HG03060 (cell line): ENCODE measurements around the gene CDK12.

ENCODE experiments used
- ATAC-seq: cut with Tn5 transposase; IDR thresholded peaks from one replicate; pipeline ENCODE4 v1.9.1; 2021; ENCODE audit warnings: low read depth, moderate number of reproducible peaks; ENCODE audit not compliant: unreplicated experiment

CDK12 gene

GRCh38 chr17:39547713-39548478 lies 86.6 kb downstream of the CDK12 start:
- no peak for ATAC-seq

GRCh38 chr17:39548494-39549225 lies 87.4 kb downstream of the CDK12 start:
- no peak for ATAC-seq

GRCh38 chr17:39549747-39550573 lies 88.7 kb downstream of the CDK12 start:
- ATAC-seq, result no peak

GRCh38 chr17:39551879-39552278 lies 90.6 kb downstream of the CDK12 start:
- ATAC-seq, result no peak

GRCh38 chr17:39553341-39553945 lies 92.2 kb downstream of the CDK12 start:
- ATAC-seq, result no peak

- no peak for ATAC-seq
These were observed 94.1 kb downstream of the CDK12 start for GRCh38 chr17:39555368-39555767.

GRCh38 chr17:39556423-39556822 lies 95.1 kb downstream of the CDK12 start:
- ATAC-seq, result no peak

GRCh38 chr17:39562395-39562794 lies 101.1 kb downstream of the CDK12 start:
- ATAC-seq, result no peak

- no peak for ATAC-seq
These were observed 101.7 kb downstream of the CDK12 start for GRCh38 chr17:39562976-39563375.

GRCh38 chr17:39563476-39563875 lies 102.2 kb downstream of the CDK12 start:
- ATAC-seq, result no peak

GRCh38 chr17:39564211-39564848 lies 103.0 kb downstream of the CDK12 start:
- no peak for ATAC-seq

- no peak for ATAC-seq
These were observed 105.0 kb downstream of the CDK12 start for GRCh38 chr17:39566094-39566850.

GRCh38 chr17:39568702-39569101 lies 107.4 kb downstream of the CDK12 start:
- no peak for ATAC-seq

GRCh38 chr17:39569126-39569525 lies 107.8 kb downstream of the CDK12 start:
- no peak for ATAC-seq

- no peak for ATAC-seq
These were observed 110.8 kb downstream of the CDK12 start for GRCh38 chr17:39572121-39572520.

GRCh38 chr17:39573447-39574298 lies 112.4 kb downstream of the CDK12 start:
- no peak for ATAC-seq

- no peak for ATAC-seq
These were observed 114.9 kb downstream of the CDK12 start for GRCh38 chr17:39576187-39576586.

- no peak for ATAC-seq
These were observed 117.0 kb downstream of the CDK12 start for GRCh38 chr17:39578272-39578671.
